ENCODE results near the gene JARID2.

GRCh38 chr6:15283986-15284361 lies 38.1 kb downstream of the JARID2 start:
- no peak for TF ChIP-seq ZNF622 (IDR thresholded peaks at IDR 0.05)
- no peak for TF ChIP-seq CTCF (IDR thresholded peaks at IDR 0.05 in 2 of 3, conservative IDR thresholded peaks at IDR 0.05 in 1 of 3; ENCODE audit: control insufficient read depth in 2 of 3, extremely low read depth in 1 of 3, insufficient read depth in 1 of 3, low read depth in 3 of 3, low read length in 3 of 3)
- no peak for TF ChIP-seq NFIC (IDR thresholded peaks at IDR 0.05; ENCODE audit: low read depth, low read length)
